ENCODE data around the gene RCBTB1. TPM values are rescaled to one million over a fixed set of nuclear protein-coding genes. Genes with fewer than 3 reads are reported as not detected.
A peak's percentile ranks its signal among the peaks of the same experiment; 100 is the strongest.

The RCBTB1 gene
- total RNA-seq, 4 donors from 2014 or later, result 4.4 to 12.8 (median 6.5) TPM

DNA sequence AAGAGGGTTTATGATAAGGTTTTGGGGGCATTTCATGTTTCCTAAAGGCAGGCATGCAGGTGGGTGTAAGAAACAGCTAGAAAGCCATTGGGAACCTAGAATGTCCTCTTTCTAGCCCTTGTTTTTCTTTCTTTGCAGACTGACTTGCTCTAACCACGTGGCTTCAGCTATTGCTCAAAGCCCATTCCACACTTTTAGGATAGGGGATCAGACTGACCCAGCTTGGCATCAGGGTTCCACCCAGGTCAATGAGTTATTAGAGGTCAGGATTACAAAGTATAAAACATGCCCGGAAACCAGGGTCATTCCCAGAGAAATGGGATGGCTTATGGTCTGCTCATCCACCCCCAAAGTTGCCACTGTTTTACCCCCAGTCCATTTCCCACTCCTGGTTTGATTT is 72.8 kb downstream of the RCBTB1 start:
- no peak overlapping the region for H3K4me3 ChIP-seq (ENCODE audit: low read depth, poor library complexity, severe bottlenecking)
- intact Hi-C loops (cut with DNase I; ENCODE audit: low total_unique reads), result no loop called here
- 85 to 91% methylated on average over 2 of the region's 2 CpGs for WGBS, 2 donors
- DNase-seq (ENCODE audit: low spot score in 2 of 2), result no peak
- no peak for TF ChIP-seq POLR2A (IDR thresholded peaks at IDR 0.05)
- TF ChIP-seq, protein P1, sequence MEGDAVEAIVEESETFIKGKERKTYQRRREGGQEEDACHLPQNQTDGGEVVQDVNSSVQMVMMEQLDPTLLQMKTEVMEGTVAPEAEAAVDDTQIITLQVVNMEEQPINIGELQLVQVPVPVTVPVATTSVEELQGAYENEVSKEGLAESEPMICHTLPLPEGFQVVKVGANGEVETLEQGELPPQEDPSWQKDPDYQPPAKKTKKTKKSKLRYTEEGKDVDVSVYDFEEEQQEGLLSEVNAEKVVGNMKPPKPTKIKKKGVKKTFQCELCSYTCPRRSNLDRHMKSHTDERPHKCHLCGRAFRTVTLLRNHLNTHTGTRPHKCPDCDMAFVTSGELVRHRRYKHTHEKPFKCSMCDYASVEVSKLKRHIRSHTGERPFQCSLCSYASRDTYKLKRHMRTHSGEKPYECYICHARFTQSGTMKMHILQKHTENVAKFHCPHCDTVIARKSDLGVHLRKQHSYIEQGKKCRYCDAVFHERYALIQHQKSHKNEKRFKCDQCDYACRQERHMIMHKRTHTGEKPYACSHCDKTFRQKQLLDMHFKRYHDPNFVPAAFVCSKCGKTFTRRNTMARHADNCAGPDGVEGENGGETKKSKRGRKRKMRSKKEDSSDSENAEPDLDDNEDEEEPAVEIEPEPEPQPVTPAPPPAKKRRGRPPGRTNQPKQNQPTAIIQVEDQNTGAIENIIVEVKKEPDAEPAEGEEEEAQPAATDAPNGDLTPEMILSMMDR (IDR thresholded peaks at IDR 0.05), result no peak

DNA sequence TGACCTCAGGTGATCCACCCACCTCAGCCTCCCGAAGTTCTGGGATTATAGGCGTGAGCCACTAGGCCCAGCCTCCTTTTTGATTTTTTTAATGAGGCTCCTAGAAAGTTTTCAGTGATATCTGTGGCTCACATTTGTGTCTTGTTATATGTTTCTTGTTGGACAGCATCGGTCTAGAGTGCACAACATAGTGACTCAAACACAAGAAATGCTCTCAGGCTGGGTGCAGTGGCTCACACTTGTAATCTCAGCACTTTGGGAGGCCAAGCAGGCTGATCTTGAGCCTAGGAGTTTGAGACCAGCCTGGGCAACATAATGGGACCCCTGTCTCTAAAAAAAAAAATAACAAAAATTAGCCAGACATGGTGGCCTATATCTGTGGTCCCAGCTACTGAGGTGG is 81.4 kb downstream of the RCBTB1 start:
- H3K4me3 ChIP-seq (ENCODE audit: low read depth, poor library complexity, severe bottlenecking), result no peak overlapping the region
- 94 to 95% methylated on average over 3 of the region's 3 CpGs for WGBS, 2 donors
- intact Hi-C loops (cut with DNase I; ENCODE audit: low total_unique reads), result no loop called here
- no peak for DNase-seq (ENCODE audit: low spot score in 2 of 2)
- TF ChIP-seq POLR2A (IDR thresholded peaks at IDR 0.05), result no peak
- TF ChIP-seq, protein P1 (IDR thresholded peaks at IDR 0.05), result no peak

DNA sequence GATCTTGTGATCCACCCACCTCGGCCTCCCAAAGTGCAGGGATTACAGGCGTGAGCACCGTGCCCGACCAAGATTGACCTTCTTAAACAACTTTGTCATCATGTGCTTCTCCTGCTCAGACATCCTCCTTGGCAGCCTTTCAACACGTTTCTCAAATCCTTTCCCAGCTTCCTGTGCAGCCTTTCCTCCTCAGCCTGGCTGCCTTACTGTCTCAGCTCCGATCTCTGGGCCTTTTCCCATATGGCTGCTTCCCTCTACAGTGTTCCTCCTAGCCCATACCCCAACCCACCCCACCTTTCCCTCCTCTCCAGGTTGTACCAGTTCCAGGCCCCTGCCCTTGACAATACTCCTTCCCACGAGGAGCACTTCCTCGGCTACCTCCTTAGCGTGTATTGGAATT is 82.4 kb downstream of the RCBTB1 start:
- 64% methylated on average over 9 of the region's 9 CpGs for WGBS, 2 donors
- intact Hi-C loops (cut with DNase I; ENCODE audit: low total_unique reads), result no loop called here
- H3K4me3 ChIP-seq (ENCODE audit: low read depth, poor library complexity, severe bottlenecking), result no peak overlapping the region
- DNase-seq (ENCODE audit: low spot score in 2 of 2), result peak in 1 of 2 donors; percentile 39
- no peak for TF ChIP-seq POLR2A (IDR thresholded peaks at IDR 0.05)
- TF ChIP-seq, protein P1 (IDR thresholded peaks at IDR 0.05), result no peak

DNA sequence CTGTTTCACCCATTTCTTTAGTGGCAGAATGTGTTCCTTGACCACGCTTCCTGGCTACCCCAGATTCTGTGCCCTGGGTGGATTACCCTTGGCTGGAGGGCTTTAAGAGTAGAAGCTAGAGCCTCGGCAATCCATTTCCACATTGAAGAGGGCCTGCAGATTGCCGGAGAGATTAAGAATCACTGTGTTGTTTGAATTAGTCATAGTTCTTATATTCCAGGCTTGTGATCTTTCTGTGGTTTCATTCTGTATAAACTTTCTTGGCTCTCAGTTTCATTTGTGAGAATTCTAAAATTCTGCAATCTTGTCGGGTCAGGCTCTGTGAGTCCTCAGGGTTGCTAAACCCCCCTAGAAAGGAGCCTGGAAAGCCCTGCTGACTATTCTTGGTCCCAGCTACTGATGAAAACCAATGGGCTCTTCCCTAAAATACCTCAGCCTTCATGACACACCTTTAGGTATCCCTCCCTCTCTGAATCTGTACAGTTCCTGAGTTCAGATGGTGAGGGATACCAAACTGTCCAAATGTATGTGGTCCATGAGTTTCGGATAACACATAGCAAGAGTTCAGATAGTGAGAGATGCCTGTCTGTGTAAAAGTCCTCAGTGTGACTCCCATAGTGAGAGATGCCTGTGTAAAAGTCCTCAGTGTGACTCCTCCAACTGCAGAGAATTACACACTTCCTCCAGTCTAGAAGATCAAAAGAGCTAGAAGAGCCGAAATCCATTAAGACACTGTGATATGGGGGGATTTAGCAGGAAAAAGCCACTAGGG is 85.3 kb downstream of the RCBTB1 start:
- DNase-seq (ENCODE audit: low spot score in 2 of 2), result no peak
- TF ChIP-seq, protein P1 (IDR thresholded peaks at IDR 0.05), result no peak
- no peak for TF ChIP-seq POLR2A (IDR thresholded peaks at IDR 0.05)
- intact Hi-C loops (cut with DNase I; ENCODE audit: low total_unique reads), result loop anchor here (10.0 kb wide), 1 partner anchor 55 kb away; the partner anchor contains the start of genes CAB39L and SETDB2
- H3K4me3 ChIP-seq (ENCODE audit: low read depth, poor library complexity, severe bottlenecking), result no peak overlapping the region
- 68 to 73% methylated on average over 6 of the region's 6 CpGs for WGBS, 2 donors

DNA sequence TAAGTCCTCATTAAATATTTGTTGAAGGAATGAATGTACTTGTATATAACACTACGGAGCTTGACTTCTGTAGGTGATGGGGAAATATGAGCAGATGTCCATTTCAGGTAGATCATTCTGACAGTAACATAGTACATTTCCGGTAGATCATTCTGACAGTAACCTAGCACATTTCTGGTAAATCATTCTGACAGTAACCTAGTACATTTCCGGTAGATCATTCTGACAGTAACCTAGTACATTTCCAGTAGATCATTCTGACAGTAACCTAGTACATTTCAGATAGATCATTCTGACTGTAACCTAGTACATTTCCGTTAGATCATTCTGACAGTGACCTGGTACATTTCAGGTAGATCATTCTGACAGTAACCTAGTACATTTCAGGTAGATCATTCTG is 87.2 kb downstream of the RCBTB1 start:
- intact Hi-C loops (cut with DNase I; ENCODE audit: low total_unique reads), result loop anchor here (10.0 kb wide), 1 partner anchor 53 kb away; the partner anchor contains the start of genes CAB39L and SETDB2
- TF ChIP-seq, protein P1 (IDR thresholded peaks at IDR 0.05), result no peak
- no peak for TF ChIP-seq POLR2A (IDR thresholded peaks at IDR 0.05)
- no peak overlapping the region for H3K4me3 ChIP-seq (ENCODE audit: low read depth, poor library complexity, severe bottlenecking)
- 78 to 79% methylated on average over 4 of the region's 4 CpGs for WGBS, 2 donors
- DNase-seq (ENCODE audit: low spot score in 2 of 2), result no peak

All from lower leg skin (tissue), 4 donors.